HPDE6-E6E7 (cell line): Measurements from ENCODE around the gene ZNF750.
A peak's percentile ranks its signal among the peaks of the same experiment; 100 is the strongest.

Experiments used
- DNase-seq: peaks from one replicate; pipeline ENCODE4 v3.0.0; 2011; ENCODE audit warnings: missing footprints; ENCODE audit errors: extremely low spot score

ZNF750 gene

GRCh38 chr17:82859431-82860403 lies 19.9 kb upstream of the ZNF750 start:
- peak; percentile 66 for DNase-seq

DNA sequence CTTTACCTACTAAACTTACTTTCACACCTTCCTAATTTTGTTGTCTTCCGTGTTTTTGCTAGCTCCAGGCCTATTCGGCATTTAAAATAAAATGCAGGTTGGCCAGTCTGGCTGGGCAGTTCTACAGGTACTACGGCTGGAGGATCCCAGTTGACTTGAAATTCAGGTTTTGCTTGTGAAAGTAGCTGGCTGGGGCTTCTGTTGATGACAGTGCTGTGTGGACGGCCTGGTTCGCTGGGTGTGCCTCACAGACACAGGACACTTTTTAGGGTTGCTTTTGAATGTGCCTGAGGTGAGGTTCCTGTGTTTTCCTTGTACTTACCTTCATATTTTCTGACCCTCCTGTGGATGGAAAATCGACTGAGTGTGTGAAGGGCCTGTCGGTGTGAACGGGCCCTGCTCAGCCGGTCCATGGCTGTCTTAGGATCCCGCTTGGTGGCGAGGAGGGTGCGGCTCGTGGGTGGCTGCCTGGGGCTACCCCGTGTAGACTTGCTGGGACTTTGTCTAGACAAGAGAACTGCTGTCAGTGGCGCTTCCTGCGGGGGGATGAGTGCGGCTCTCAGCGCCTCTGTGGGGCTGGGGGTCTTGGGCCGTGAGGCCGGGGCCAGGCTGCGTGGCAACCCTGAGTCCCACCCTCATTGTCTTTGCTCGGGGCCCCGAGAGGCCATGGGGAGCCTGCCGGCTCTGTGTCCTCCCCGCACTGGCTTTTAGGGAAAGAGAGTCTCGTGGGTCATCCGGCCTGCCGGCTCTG lies 18.7 kb upstream of the ZNF750 start:
- DNase-seq, result peak; percentile 91

GRCh38 chr17:82856361-82856760 lies 16.5 kb upstream of the ZNF750 start:
- no peak for DNase-seq

- no peak for DNase-seq
These were observed 14.4 kb upstream of the ZNF750 start for GRCh38 chr17:82854226-82854625.

- no peak for DNase-seq
These were observed 11.6 kb upstream of the ZNF750 start for GRCh38 chr17:82851381-82851780.

DNA sequence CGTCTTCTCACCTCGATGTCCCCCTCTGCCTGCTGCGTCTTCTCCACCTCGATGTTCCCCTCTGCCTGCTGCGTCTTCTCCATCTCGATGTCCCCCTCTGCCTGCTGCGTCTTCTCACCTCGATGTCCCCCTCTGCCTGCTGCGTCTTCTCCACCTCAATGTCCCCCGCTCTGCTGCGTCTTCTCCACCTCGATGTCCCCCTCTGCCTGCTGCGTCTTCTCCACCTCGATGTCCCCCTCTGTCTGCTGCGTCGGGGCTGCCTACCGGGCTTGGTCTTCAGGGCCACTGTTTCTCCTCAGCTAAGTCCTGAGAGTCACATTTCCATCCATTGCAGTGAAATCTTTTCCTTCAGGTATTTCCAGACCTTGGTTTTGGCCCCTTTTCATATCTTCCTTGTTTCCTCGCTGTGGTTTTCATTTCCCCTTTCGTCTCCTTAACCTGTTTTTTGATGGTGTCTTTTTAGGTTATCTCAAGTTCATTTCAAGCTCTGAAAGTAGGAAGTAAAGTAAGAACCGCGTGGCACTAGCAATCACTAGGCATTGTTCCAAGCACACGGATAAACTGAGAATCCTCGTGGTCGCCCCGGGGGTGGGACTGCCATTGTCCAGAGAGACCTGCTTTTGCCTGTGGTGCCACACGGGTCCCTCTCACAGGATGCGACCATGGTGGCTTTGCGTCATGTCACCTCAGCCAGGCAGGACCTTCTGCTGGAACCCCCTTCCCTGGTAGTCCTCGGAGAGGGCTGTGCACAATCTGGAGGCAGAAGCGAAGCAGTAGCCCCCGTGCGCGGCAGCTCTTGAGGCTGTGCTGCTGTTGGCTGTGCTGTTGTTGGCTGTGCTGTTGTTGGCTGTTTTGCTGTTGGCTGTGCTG lies 9.5 kb upstream of the ZNF750 start:
- DNase-seq, result no peak

- DNase-seq, result no peak
These were observed 8.3 kb upstream of the ZNF750 start for GRCh38 chr17:82848022-82848592.

- DNase-seq, result no peak
These were observed 6.4 kb upstream of the ZNF750 start for GRCh38 chr17:82846061-82846691.

GRCh38 chr17:82845163-82845807 lies 5.5 kb upstream of the ZNF750 start:
- DNase-seq, result no peak

- DNase-seq, result no peak
These were observed 5.0 kb upstream of the ZNF750 start for GRCh38 chr17:82844796-82845162.

DNA sequence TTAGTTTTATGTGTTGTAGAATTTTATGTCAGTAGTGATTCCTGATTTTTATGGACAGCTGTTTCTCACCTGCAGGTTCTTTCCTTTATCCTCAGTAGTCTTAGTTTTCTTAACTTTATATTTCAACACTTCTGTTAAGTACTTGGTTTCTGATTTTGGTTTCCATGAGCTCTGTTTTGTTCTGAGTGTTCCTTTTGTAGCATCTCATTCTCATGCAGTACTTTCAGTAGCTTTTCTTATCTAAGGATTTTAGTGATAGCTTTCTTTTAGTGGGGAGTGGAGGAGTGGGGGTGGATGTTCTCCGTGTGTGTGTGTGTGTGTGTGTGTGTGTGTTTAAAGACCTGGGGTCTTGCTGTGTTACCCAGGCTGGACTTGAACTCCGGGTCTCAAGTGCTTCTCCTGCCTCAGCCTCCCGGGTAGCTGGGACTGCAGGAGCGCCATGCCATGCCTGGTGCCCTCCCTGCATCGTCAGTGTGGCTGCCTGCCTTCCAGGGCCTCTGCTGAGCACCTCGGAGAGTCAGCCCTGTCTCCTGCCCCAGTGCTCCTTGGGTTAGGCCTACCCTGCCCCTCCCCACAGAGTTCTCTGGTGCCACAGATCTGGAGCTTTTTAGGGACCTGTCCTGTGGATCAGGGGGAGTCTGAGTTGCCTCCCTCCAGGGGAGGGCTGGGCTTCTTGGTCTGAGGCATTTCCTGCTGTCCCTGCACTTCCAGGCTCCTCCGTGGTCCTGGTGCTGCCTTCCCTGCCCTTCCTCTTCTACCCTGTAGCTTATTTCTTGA lies 4.3 kb upstream of the ZNF750 start:
- DNase-seq, result no peak

DNA sequence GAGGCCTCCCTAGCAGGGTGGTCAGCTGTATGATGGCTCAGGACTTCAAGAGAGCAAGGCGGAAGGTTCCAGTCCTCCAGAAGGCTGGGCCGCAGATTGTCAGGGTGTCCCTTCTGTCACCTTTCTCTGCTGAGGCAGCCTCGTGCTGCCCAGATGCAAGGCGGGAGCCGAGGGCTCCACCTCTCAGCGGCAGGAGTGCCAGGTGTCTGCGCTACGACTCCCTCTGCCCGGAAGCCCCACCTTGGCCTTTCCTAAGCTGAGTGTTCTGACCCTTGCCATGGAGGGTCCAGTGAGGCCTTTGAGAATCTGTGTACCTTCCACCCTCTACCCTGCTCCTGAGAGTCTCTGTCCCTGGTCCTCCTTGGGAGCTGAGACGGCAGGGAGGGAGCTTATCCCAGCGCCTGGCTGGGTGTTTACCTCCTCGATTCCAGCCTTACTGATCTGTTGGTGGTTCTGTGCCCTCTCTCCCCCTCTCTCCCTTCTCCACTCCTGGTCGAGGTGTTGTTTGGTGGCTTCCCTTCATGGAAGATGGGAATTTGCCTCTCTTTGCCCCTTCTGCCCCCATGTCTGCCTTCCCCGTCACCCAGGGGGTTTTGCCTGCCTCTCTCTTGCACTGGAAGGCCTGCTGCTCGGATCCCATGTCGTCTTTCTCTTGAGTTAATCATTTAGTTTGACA lies 2.2 kb upstream of the ZNF750 start:
- DNase-seq, result no peak

GRCh38 chr17:82840431-82840831 lies 609 bp upstream of the ZNF750 start:
- peak; percentile 39 for DNase-seq

- DNase-seq, result no peak
These were observed 1.3 kb downstream of the ZNF750 start for GRCh38 chr17:82838386-82839063.

DNA sequence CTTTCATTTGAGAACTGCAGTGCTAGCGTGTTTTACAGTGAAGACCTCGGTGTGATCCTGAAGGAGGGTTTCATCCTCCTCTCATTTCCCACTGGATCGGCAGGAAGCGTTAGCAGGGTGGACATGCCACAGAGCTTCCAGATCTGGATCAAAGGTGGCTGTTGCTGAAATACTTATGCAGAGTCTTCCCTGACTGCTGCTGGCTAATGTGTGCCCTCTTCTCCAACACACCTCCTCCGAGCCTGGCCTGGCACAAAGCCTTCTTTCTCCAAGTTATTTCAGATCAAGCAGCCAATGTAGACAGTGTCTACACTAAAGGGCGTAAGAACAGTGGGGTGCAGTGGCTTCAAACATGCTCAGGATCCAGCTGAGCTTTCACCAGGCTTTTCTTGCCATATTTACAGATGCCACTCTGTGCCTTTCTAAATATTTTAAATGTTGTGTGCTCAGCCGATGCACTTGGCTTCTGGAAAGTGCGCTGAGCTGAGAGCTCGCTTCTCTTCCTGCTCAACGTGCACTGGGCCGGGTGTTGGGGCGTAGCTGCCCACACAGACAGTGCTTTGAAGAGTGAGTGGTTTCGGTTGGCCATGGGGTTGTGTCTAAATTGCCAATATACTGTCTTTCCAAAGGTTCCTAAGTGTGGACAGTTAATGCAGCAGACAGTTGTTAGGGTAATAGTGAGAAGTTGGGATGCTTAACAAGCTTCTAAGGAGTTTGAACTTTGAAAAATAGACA lies 2.1 kb downstream of the ZNF750 start:
- no peak for DNase-seq

GRCh38 chr17:82836823-82837357 lies 2.9 kb downstream of the ZNF750 start:
- no peak for DNase-seq

GRCh38 chr17:82835766-82836512 lies 3.9 kb downstream of the ZNF750 start:
- peak; percentile 97 for DNase-seq
